GM19438 (cell line): ENCODE results near the gene RAB27B.
"Not testable (repeated sequence)": the region's sequence is repeated elsewhere in the genome, so short reads cannot be mapped to it uniquely, and the experiment has no call there.

Experiments
- ATAC-seq: cut with Tn5 transposase; IDR thresholded peaks from one replicate; pipeline ENCODE4 v1.9.1; 2021; ENCODE audit warnings: low read depth; ENCODE audit not compliant: unreplicated experiment

Gene RAB27B

GRCh38 chr18:54828281-54828881 lies at the start of gene RAB27B:
RAB27B (plus strand) TSS chr18:54828477; CDS start chr18:54877586, 49,109 bp downstream.
- ATAC-seq = no peak

GRCh38 chr18:54780285-54780861 lies 47.9 kb upstream of the RAB27B start:
- ATAC-seq = no peak

- no peak for ATAC-seq
Measured at GRCh38 chr18:54780970-54781369, 47.3 kb upstream of the RAB27B start.

- no peak for ATAC-seq
Measured at GRCh38 chr18:54783139-54783538, 45.1 kb upstream of the RAB27B start.

- no peak for ATAC-seq
Measured at GRCh38 chr18:54786206-54786605, 42.1 kb upstream of the RAB27B start.

- ATAC-seq = no peak
Measured at GRCh38 chr18:54787121-54787520, 41.2 kb upstream of the RAB27B start.

- ATAC-seq = no peak
Measured at GRCh38 chr18:54787616-54788015, 40.7 kb upstream of the RAB27B start.

- no peak for ATAC-seq
Measured at GRCh38 chr18:54790109-54790508, 38.2 kb upstream of the RAB27B start.

GRCh38 chr18:54791657-54792056 lies 36.6 kb upstream of the RAB27B start:
- no peak for ATAC-seq

- ATAC-seq = no peak
Measured at GRCh38 chr18:54792079-54792478, 36.2 kb upstream of the RAB27B start.

GRCh38 chr18:54794823-54795222 lies 33.5 kb upstream of the RAB27B start:
- ATAC-seq = no peak

- ATAC-seq = no peak
Measured at GRCh38 chr18:54798186-54798585, 30.1 kb upstream of the RAB27B start.

GRCh38 chr18:54801374-54801773 lies 26.9 kb upstream of the RAB27B start:
- no peak for ATAC-seq

- ATAC-seq = no peak
Measured at GRCh38 chr18:54802178-54802577, 26.1 kb upstream of the RAB27B start.

- ATAC-seq = no peak
Measured at GRCh38 chr18:54802686-54803395, 25.4 kb upstream of the RAB27B start.

- ATAC-seq = no peak
Measured at GRCh38 chr18:54805571-54806334, 22.5 kb upstream of the RAB27B start.

GRCh38 chr18:54806526-54806925 lies 21.8 kb upstream of the RAB27B start:
- ATAC-seq = no peak

GRCh38 chr18:54807303-54807702 lies 21.0 kb upstream of the RAB27B start:
- no peak for ATAC-seq

- not testable (repeated sequence) for ATAC-seq
Measured at GRCh38 chr18:54810662-54811061, 17.6 kb upstream of the RAB27B start.

GRCh38 chr18:54812885-54813284 lies 15.4 kb upstream of the RAB27B start:
- no peak for ATAC-seq

GRCh38 chr18:54813305-54813704 lies 15.0 kb upstream of the RAB27B start:
- ATAC-seq = no peak
